Esophagus muscularis mucosa (tissue), 4 donors: Measurements from ENCODE around the gene TTLL1.
A peak's percentile ranks its signal among the peaks of the same experiment; 100 is the strongest.

ENCODE experiments used
- EP300 ChIP-seq: sonication (generic); formaldehyde crosslinking; IDR thresholded peaks from one replicate; pipeline ENCODE4 v1.6.1; 2017; ENCODE audit warnings: antibody characterized with exemption
- POLR2A ChIP-seq: fragments of 450-650 bp; IDR thresholded peaks from one replicate; pipeline ENCODE4 v1.6.1; 2017; ENCODE audit warnings: antibody characterized with exemption, moderate library complexity, mild to moderate bottlenecking, low read depth
- POLR2AphosphoS5 ChIP-seq, 2 donors: sonication (generic); formaldehyde crosslinking; IDR thresholded peaks; one replicate each; pipeline ENCODE4 v1.6.1; 2017; ENCODE audit warnings: antibody characterized with exemption in 2 of 2
- TF ChIP-seq, protein P1 (sequence below), 3 experiments: fragments of 200-600 bp in 2 of 3; fragments of 450-650 bp in 1 of 3; sonication (generic) in 2 of 3; IDR thresholded peaks; one replicate each; pipeline ENCODE4 v1.5.1; 2017 to 2019; ENCODE audit warnings: antibody characterized with exemption in 3 of 3, mild to moderate bottlenecking in 2 of 3, moderate library complexity in 1 of 3

- TF ChIP-seq POLR2AphosphoS5 (IDR thresholded peaks at IDR 0.05) (peak in 1 of 2 donors; percentile 17), EP300 (no peak), POLR2A (no peak)
- TF ChIP-seq, protein P1, sequence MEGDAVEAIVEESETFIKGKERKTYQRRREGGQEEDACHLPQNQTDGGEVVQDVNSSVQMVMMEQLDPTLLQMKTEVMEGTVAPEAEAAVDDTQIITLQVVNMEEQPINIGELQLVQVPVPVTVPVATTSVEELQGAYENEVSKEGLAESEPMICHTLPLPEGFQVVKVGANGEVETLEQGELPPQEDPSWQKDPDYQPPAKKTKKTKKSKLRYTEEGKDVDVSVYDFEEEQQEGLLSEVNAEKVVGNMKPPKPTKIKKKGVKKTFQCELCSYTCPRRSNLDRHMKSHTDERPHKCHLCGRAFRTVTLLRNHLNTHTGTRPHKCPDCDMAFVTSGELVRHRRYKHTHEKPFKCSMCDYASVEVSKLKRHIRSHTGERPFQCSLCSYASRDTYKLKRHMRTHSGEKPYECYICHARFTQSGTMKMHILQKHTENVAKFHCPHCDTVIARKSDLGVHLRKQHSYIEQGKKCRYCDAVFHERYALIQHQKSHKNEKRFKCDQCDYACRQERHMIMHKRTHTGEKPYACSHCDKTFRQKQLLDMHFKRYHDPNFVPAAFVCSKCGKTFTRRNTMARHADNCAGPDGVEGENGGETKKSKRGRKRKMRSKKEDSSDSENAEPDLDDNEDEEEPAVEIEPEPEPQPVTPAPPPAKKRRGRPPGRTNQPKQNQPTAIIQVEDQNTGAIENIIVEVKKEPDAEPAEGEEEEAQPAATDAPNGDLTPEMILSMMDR (IDR thresholded peaks at IDR 0.05), result no peak
These were observed 80.7 kb downstream of the TTLL1 start for GRCh38 chr22:43008509-43008908.
